Lower leg skin (tissue), 3 donors: ENCODE results near the gene ABHD16B.

Experiments used
- CTCF ChIP-seq, 3 donors: fragments of 450-650 bp; IDR thresholded peaks; one replicate each; pipeline ENCODE4 v1.5.1; 2016; ENCODE audit warnings: antibody characterized with exemption in 3 of 3, mild to moderate bottlenecking in 3 of 3, moderate library complexity in 2 of 3
- POLR2A ChIP-seq, 2 donors: fragments of 450-650 bp; IDR thresholded peaks; one replicate each; pipeline ENCODE4 v1.6.1; 2016 to 2017; ENCODE audit warnings: antibody characterized with exemption in 2 of 2, mild to moderate bottlenecking in 1 of 2, moderate library complexity in 1 of 2

- TF ChIP-seq CTCF (IDR thresholded peaks at IDR 0.05): no peak
- TF ChIP-seq POLR2A (IDR thresholded peaks at IDR 0.05): no peak
Observed at GRCh38 chr20:63857764-63858392, 3.4 kb upstream of the ABHD16B start.
